Activated T-cell treated with anti-CD3 and anti-CD28 coated beads for 4 hours (primary cell): ENCODE measurements around the gene IP6K1.
"Not testable (repeated sequence)": the region's sequence is repeated elsewhere in the genome, so short reads cannot be mapped to it uniquely, and the experiment has no call there.

Experiments
- DNase-seq: peaks from one replicate; pipeline ENCODE4 v3.0.0-alpha.2; 2020

The IP6K1 gene

DNA sequence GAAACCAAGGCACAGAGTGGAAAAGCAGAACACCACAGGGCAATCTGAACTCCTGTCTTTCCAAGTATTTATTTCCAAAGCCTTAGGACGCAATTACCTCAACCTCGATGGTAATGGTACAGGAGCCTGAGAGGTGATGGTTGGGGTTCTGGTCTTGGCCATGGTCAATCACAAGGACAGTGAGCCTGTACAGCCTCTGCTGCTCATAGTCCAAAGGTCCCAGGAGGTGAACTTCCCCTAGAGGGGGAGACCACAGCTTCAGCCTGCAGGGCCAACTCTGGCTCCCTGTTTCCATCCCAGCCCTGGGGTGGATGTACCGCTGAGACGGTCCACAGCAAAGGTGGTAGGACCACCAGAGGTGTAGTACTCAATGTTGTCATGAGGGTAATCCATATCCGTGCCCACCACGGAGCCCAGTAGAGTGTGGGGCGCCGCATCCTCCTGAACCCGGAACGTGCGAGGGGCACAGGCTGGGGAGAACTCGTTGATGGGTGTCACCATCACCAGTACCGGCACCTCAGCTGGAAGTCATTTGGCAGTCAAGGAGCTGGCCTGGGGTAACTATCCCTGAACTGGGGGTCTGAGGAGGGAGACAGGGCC, 7.2 kb upstream of the IP6K1 start:
- DNase-seq, result no peak

DNA sequence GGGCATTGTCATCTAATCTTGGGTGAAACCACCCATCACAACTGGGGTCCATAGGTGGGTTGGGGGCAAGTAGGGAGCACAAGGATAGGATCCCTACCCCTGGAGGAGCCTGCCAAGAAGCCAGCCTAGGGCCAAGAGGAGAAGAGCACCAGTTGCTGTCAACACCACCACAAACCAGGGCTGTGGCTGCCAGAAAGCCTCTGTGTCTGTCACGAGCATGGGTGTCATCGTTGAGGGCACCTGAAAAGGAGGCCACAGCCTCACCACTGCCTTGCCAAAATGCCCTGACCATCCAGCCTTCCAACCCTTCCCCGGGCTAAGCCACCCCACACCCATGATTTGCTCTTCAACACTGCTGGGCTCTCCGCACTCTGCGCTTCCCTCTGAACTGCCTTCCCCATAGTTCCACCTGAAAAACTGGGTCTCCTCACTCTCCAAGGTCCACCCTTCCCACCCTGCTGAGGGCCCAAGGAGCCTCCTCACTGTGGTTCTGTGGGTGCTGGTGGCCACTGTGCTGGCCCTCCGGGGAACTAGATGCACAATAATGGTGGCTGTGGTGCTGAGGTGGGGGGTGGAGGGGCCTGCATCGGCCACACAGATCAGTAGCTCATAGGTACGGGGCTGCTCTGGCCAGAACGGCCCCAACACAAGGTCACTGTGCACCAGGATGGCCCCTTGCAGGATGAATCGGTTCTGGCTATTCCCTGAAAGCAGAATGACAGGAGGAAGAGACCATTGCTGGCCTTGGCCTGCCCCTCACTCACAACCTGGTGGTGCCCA, 6.2 kb upstream of the IP6K1 start:
- DNase-seq, result no peak

DNA sequence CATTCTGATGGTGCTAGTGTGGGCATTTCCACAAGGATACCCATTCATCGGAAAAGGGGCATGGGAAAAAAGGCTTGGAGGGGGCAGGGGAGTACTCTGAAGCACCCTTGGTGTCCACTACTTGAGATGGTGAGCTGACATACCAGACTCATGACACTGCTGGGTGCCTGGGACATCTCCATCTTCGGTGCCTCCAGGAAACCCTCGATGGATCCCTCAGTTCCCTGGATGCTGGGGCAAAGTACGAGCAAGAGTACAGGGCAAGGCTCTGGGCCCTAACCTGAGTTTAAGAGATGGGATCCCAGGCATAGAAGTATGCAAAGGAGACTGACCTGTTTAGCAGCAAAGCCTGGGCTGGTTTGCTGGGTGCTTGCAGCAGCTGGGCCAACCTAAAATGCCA, 5.2 kb upstream of the IP6K1 start:
- DNase-seq, result no peak

DNA sequence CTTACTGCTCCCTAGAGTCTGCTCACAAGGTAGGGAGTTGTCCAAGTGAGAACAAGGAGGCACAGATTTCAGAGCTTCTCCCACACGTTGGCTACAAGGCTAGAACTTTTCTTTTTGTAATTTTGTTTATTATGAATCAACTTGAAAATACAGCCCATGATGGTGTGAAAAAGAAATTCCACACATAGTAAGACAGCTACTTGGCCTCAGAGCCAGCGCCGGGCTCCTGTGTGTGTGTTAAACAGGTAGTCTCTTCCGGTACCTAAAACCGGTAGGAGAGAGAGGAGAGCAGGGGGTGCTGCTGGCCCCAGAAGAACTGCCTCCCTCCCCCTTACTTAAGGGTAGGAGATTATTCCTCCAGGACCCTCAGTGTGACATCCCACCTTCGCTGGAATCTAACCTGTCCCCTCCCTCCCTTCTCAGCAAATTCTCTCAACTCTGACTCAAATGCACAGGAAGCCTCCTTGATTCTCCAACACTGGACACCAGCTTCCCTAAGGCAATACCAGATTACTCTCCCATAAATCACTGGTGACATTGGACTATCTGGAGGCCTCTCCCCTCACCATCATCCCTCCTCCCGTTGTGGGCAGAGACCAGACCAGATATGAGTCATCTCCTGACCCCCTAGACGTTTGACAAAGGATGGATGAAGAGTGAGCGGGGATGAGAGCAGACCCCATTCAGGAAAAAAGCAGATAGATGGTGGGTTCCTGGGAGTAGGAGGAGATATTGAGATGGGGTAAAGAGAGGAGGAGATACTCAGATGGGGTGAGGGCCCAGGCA, 4.5 kb upstream of the IP6K1 start:
- no peak for DNase-seq

DNA sequence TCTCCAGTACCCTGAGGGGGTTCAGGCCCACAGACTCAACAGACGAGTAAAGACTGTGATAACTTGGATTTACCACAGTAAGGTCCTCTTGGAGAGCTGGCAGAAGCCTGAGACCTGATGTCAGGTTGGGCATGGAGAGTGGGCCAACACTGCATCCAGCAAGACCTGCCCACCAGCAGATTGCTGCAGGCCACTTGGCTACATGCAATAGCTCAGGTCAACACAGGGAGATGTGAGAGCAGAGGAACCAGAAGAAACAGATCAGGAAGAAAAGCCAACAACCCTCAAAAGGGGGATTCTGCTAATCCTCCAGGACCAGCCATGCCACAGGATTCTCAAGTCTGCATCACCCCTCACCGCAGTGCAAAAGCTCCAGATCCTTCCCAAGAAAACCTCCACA, 1.7 kb upstream of the IP6K1 start:
- no peak for DNase-seq

DNA sequence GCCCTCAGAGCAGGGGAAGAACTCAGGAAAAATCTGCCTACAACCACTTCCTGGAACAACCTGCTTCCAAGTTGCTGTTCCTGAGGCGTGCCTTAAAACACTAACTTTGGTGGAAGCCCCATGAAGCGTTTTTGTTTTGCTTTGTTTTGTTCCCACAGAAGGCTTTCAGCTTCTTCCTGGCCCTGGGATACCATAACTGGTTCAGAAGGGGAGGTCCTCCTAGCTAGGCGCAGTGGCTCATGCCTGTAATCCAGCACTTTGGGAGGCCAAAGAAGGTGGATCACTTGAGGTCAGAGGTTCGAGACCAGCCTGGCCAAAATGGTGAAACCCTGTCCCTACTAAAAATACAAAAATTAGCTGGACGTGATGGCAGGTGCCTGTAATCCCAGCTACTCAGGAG, 1.2 kb upstream of the IP6K1 start:
- no peak for DNase-seq

DNA sequence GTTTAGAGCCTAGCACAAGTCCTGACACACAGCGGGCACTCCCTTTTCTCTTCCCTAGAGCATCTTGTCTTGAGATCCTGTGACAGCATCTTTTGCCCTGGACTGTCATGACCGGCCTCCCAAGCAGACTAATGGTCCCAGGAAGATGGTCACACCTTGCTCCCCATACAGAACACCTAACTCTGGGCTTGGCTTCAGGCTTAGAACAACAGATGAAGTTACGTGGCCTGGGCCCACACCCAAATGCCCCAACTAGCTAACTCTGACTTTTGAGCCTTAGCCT, 781 bp upstream of the IP6K1 start:
- DNase-seq, result no peak

DNA sequence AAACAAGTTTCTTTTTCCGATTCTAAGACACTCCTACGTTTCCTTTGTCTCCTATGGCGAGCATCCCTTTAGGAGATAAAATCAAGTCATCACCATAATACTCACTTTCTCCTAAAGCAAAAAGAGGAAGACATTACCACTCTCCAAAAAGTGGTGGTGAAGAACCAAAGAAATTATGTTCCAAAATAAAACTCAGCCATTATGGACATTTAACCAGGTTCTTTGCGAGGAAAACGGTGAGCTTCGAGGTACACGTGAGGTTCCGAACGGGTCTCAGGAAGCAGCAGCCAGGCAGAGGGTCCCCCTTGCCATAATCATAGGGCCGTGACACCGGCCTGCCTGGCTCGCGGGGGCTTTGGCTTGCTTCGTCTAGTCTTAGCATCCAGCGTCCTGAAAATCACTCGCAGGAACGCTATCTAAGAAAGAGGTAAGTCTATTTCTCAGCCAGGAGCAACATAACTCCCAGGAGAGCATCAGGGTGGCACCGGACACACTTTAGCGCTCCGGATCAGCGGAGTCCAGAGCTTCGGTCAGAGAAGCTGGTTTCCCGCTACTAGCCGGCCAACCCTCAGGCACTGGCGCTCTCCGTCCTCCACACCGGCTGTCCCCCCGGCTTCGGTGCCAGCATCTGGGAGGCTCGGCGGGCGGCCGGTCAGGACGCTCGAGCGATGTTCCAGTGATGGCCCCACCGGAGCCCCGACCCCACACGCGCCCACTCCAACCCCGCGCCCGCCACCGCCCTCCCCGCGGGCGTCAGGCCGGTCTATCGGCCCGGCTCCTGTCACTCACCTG, 581 bp downstream of the IP6K1 start:
- DNase-seq, result no peak

DNA sequence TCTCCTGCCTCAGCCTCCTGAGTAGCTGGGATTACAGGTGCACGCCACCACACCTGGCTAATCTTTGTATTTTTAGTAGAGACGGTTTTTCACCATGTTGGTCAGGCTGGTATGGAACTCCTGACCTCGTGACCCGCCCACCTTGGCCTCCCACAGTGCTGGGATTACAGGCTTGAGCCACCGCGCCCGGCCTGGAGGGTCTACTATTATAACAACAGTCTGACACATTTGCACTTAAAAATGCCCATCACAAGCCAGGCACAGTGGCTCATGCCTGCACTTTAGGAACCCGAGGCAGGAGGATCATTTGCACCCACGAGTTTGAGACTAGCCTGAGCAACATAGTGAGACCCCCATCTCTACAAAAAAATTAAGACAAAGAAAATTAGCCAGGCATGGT, 4.1 kb downstream of the IP6K1 start:
- DNase-seq, result not testable (repeated sequence)

DNA sequence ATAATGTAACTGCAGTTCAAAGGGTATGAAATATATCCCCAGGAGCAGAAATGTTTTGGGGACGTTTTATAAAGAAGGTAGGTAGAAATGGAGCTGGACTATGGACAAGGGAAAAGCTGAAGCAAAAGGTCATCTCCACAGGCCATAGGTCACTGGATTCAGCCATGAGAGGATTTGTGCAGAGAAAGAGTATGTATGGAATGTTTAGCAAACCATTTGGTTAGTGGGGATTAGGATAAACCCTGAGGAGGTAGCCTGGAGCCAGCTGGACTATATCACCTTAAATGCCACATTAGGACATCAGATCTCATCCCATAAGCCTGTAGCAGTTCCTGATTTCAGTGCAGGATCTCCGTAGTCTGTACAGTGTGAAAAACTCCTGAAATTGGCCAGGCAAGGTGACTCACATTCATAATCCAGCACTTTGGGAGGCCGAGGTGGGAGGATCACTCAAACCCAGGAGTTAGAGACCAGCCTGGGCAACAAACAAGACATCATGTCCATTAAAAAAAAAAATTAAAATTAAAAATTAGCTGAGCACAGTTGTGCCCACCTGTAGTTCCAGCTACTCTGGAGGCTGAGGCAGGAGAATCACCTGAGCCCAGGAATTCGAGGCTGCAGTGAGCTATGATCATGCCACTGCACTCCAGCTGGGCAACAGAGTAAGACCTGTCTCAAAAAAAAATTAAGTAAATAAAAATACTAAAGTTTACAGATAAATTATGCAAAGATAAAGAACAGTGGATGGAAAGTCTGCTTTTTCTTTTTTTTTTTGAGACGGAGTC, 4.7 kb downstream of the IP6K1 start:
- DNase-seq, result no peak

DNA sequence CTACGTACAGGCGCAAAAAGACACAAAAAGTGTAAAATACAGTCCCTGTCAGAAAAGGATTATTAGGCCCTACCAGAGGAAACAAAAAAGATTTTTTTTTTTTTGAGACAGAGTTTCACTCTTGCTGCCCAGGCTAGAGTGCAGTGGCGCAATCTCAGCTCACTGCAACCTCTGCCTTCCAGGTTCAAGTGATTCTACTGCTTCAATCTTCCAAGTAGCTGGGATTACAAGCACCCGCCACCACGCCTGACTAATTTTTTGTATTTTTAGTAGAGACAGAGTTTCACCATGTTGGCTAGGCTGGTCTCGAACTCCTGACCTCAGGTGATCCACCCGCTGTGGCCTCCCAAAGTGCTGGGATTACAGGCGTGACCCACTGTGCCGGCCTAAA, 5.4 kb downstream of the IP6K1 start:
- DNase-seq, result not testable (repeated sequence)

DNA sequence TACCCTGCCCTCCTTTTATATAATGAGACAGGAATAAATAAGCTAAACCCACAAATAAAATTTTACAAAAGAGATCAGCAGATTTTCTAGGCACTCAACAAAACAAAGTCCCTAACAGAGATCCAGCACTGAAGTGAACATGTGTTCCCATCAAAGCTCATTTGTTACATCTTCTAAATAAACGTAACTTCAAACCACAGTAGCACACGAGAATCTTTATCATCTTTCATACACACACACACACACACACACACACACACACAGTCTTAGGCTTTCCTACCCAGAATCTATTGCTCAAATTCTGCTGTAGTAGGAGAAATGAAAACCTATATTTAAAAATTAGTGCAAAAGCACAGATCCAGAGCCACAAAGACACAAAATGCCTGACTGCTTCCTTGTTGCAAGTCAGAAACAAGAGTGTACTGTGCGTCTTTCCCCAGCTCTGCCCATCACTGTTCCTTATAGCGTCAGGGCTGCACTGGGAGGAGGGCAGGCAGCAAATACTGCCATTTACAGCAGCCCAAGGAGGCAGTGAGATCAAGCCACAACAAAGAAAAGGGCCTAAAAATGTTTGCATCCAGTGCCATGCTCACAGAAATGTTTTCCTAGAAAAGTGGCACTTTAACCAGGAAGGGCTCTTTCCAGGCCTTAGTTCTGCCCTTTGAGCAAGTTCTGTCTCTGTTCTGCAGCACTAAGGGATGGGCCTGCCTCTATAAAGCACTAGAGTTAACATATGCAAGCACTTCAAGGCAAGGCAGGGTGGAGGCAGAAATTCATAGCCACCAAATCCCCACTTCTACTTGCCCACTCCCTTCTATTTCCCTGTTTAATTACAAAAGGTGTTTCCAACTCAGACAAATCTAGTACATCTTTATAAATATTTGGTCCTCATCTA, 6.0 kb downstream of the IP6K1 start:
- DNase-seq, result no peak

DNA sequence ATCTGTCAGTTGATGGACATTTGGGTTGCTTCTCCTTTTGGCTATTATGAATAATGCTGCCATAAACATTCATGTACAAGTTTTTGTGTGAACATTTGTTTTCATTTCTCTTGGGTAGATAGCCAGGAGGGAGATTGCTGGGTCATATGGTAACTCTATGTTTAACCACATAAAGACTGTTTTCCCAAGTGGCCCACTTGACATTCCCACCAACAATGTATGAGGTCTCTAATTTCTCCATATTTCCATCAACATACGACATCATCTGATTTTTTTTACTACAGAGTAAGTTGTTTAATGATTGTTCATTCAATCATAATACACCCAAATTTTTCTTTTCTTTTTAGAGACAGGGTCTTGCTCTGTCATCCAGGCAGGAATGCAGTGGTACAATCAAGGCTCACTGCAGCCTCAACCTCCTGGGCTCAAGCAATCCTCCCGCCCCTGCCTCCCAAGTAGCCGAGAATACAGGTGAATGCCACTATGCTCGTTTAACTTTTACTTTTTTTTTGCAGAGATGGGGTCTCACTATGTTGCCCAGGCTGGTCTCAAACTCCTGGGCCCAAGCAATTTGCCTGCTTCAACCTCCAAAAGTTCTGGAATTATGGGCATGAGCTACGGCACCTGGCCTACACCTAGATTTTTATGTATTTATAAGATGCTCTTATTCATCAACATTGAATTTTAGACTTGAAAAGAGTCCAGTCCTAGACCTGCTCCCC, 6.8 kb downstream of the IP6K1 start:
- no peak for DNase-seq

DNA sequence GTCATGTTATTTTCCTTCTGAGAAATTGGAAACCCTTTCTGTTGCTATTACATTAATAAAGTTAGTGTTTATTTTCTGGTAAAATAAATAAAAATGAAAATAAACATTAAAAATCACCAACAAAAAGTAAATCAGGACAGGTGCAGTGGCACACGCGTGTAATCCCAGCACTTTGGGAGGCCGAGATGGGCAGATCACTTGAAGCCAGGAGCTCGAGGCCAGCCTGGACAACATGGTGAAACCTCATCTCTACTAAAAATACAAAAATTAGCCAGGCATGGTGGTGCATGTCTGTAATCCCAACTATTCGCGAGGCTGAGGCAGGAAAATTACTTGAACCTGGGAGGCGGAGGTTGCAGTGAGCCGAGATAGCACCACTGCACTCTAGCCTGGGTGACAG, 10.2 kb downstream of the IP6K1 start:
- not testable (repeated sequence) for DNase-seq

DNA sequence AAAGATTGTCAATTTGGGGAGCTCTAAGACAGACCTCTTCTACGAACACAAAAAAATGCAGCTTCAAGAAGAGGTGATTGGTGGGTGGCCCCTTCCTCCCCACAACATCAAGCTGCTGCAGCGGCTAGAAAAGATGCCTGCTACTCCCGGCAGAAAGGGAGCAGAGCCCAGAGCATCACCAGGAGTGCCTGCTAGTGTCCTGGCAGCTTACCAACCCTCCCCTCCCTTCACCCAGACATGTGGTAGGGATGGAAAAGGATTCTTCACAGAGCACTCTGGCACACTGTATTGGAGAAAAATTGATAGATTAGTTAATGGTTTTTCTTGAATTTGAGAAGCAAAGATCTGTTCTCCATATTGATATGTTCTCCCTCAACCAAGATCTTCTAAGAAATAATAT, 10.8 kb downstream of the IP6K1 start:
- no peak for DNase-seq

DNA sequence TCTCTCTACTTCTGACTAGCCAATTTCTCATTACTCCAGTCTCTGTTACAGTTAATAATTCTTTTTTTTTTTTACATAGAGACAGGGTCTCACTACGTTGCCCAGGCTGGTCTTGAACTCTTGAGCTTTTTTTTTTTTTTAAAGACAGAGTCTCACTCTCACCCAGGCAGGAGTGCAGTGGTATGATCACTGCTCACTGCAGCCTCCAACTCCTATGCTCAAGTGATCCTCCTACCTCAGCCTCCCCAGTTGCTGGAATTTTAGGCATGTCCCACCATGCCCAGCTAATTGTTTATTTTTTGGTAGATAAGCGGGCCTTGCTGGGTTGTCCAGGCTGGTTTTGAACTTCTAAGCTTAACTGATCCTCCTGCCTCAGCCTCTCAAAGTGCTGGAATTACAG, 13.6 kb downstream of the IP6K1 start:
- no peak for DNase-seq

DNA sequence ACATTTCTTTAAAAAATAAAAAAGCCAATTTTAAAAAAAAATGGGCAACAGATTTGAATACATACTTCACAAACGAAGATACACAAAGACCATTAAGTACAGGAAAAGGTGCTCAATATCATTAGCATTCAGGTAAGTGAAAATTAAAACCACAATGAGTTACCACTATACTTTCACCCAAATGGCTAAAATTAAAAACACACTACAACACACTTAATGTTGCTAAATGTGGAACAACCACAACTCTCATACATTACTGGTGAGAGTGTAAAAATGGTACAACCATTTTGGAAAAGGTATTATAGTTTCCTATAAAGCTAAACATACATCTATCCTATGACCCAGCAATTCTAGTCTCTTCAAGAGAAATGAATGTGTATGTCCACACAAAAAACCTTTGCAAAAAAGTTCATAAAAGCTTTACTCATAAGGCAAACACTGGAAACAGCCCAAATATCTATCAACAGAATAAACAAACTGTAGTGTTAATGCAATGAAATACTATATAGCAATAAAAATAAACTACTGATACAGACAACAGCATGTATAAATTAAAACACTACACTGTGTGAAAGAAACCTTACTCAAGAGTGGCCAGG, 14.9 kb downstream of the IP6K1 start:
- DNase-seq, result no peak

DNA sequence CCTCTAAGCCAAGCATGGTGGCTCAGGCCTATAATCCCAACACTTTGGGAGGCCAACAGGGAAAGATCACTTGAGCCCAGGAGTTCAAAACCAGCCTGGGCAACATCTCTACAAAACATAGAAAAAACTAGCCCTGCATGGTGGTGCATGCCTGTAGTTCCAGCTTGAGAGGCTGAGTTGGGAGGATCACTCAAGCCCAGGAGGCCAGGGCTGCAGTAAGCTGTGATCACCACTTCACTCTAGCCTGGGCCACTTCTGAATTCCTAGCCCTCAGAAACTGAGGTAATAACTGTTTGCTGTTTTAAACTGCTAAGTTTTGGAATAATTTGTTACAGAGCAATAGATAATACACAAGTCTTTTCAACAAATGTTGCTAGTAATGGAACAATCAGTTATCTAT, 16.4 kb downstream of the IP6K1 start:
- no peak for DNase-seq

DNA sequence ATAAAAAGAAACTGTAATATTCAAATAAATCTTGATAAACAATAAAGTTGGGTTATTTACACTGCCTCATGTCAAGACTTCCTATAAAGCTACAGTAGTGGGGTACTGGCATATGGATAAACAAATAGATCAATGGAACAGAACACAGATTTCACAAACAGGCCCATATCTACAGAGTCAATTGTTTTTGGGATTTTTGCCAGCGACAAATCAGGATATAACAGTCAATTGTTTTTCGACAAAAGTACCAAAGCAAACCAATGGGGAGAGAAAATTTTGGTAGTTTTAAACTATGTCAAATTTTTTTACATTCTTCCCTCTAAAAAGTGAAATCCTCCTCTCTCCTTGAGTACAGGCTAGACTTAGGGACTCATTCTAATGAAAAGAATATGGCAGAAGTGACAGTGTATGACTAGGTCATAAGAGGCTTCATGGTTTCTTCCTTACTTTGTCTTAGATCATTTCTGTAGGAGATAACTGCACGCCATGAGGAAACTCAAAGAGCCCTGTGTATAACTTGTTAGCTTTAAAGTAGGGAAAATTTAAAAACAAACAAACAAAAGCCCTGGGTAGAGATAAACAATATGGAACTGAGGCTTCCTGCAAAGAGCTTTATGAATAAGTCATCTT, 16.9 kb downstream of the IP6K1 start:
- DNase-seq, result no peak

DNA sequence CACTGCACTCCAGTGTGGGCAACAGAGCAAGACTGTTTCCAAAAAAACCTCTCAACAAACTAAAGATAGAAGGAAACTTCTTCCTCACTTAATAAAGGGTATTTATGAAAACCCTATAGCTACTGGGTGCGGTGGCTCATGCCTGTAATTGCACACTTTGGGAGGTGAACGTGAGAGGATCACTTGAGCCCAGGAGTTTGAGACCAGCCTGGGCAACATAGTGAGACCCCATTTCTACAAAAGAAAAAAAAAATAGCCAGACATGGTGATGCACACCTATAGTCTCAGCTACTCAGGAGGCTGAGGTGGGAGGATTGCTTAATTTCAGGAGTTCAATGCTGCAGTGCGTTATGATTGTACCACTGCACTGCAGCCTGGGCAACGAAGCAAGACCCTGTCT, 22.4 kb downstream of the IP6K1 start:
- no peak for DNase-seq
